Pancreas (tissue), 10 donors: ENCODE results near the gene RCOR1. TPM values are rescaled to one million over a fixed set of nuclear protein-coding genes. Genes with fewer than 3 reads are reported as not detected.

Experiments used
- ATAC-seq, 4 donors: fragments of 200-7000 bp; cut with Tn5 transposase; one replicate each; pipeline versions ENCODE4 v1.8.0 to v1.9.1; 2020; ENCODE audit warnings: mild to moderate bottlenecking in 4 of 4, moderate library complexity in 4 of 4
- DNase-seq, 6 donors: peaks; one replicate each; pipeline ENCODE4 v3.0.0-alpha.2; 2020
- FAIRE-seq: peaks from 2 replicates; lab custom pipeline; 2012; peaks lifted over from hg19 to GRCh38; lab: Jason Lieb, UNC
- H3K27ac ChIP-seq, 4 donors: fragments of 200-600 bp; sonication (generic); 1 replicate in 3 of 4; 2 replicates in 1 of 4; pipeline versions ENCODE4 v1.5.0 to v1.8.0; 2020
- H3K27me3 ChIP-seq, 4 donors: fragments of 200-600 bp; one replicate each; pipeline ENCODE4 v1.8.0; 2021
- H3K36me3 ChIP-seq, 3 donors: fragments of 200-600 bp; sonication (generic) in 1 of 3; one replicate each; pipeline versions ENCODE4 v1.5.0 to v1.8.0; 2020 to 2021
- H3K4me1 ChIP-seq, 3 donors: fragments of 200-600 bp; one replicate each; pipeline ENCODE4 v1.8.0; 2021
- H3K4me3 ChIP-seq, 4 donors: fragments of 200-600 bp; sonication (generic) in 2 of 4; one replicate each; pipeline versions ENCODE4 v1.5.0 to v1.8.0; 2020 to 2021
- H3K9me3 ChIP-seq, 4 donors: fragments of 200-600 bp; one replicate each; pipeline ENCODE4 v1.8.0; 2021
- CTCF ChIP-seq, 4 donors: fragments of 200-600 bp; sonication (generic) in 3 of 4; IDR thresholded peaks; one replicate each; pipeline versions ENCODE4 v1.5.0 to v1.8.0; 2021; ENCODE audit warnings: antibody characterized with exemption in 4 of 4
- WGBS, 2 donors: extraction: QIAGEN DNeasy Blood & Tissue Kit; methylation state at CpG; one replicate each; pipeline ENCODE4 v1.1.7; 2013; 5-methylcytosine and 5-hydroxymethylcytosine counted together
- intact Hi-C, 3 donors: fragments of 100-400 bp; cut with DNase I; formaldehyde crosslinking; loops; one replicate each; pipeline versions ENCODE4 v1.11.1 to v1.14.2; 2022
- polyA plus RNA-seq, 2 donors: library from polyadenylated mRNA; stranded (reverse); fragments of 200-250 nt; gene quantifications; one replicate each; pipeline ENCODE4 v1.2.3, GENCODE V29; 2013
- total RNA-seq, 6 donors: library from RNA; stranded (reverse); fragmentation: NEBNext Ultra II Directional in 4 of 6; extraction: Animal tissue kit (Norgen Biotek cat#: 25700) in 4 of 6; gene quantifications; one replicate each; pipeline versions ENCODE4 v1.2.1 to v1.2.4, GENCODE V29; 2021 to 2023
- donor health status: healthy with polysubstance abuse.
- donor health status: DM: no; HTN: no; CAD: no; lungs with moderate emphysema.
- donor health status: DM: no; HTN: no; CAD: no.
- donor health status: control.
- donor health status: control.
- donor health status: Bipolar disorder and iron deficiency.
- donor health status: DM: yes; HTN: yes; CAD: no.
- donor health status: DM: no; HTN: no; CAD: no.
- donor health status: DM: no; HTN: no; CAD: no.
- donor health status: DM: yes; HTN: yes; CAD: no.

Gene RCOR1
- total and polyA plus RNA-seq, 8 donors: 2.8 to 13.5 (median 6.8) TPM

GRCh38 chr14:102776761-102777710 lies 184.6 kb downstream of the RCOR1 start, which contains the start of gene TRAF3:
TSS of gene TRAF3 (plus strand) at chr14:102777449. CDS start at chr14:102870202, 92,753 bp downstream.
- no peaks in the 10 kb centered on the region for H3K27me3 ChIP-seq
- peak within 1 kb of the TSS; percentile 69 to 88 (median 74) for H3K4me3 ChIP-seq
- intact Hi-C loops: no loop called here
- TF ChIP-seq CTCF (IDR thresholded peaks at IDR 0.05): no peak
- peak within 1 kb of the TSS; percentile 26 to 79 (median 68) for H3K27ac ChIP-seq
- no peak for FAIRE-seq
- no peaks in the 10 kb centered on the region for H3K36me3 ChIP-seq
- peak; percentile 62 to 85 (median 66) for DNase-seq
- whole genome bisulfite sequencing, 2 donors: 17 to 36% methylated on average over 67 to 162 of the region's 163 CpGs
- H3K9me3 ChIP-seq: no peaks in the 10 kb centered on the region
- peak; percentile 64 to 78 (median 76) for ATAC-seq
- peaks cover 0 to 8% (median 0%) of the 10 kb centered on the region in 3 donors for H3K4me1 ChIP-seq

GRCh38 chr14:102777711-102778337 lies 185.4 kb downstream of the RCOR1 start:
- no peak for TF ChIP-seq CTCF (IDR thresholded peaks at IDR 0.05)
- Histone ChIP-seq H3K4me1 (peaks cover 0 to 8% (median 0%) of the 10 kb centered on the region in 3 donors), H3K9me3 (no peaks in the 10 kb centered on the region), H3K4me3 (peak overlapping the region; percentile 69 to 88 (median 74)), H3K27me3 (no peaks in the 10 kb centered on the region), H3K27ac (peak overlapping the region in 3 of 4 donors; percentile 62 to 79 (median 74)), H3K36me3 (no peaks in the 10 kb centered on the region)
- WGBS, 2 donors: 1% methylated on average over 84 to 98 of the region's 98 CpGs
- FAIRE-seq (no peak), ATAC-seq (peak; percentile 26 to 63 (median 44)), DNase-seq (peak in 4 of 6 donors; percentile 11 to 72 (median 37))
- intact Hi-C loops: no loop called here

GRCh38 chr14:102778338-102779083 lies 186.1 kb downstream of the RCOR1 start:
- no peak for DNase-seq
- Histone ChIP-seq H3K27me3 (no peaks in the 10 kb centered on the region), H3K36me3 (no peaks in the 10 kb centered on the region), H3K4me3 (peak overlapping the region; percentile 69 to 88 (median 74)), H3K27ac (peak overlapping the region in 3 of 4 donors; percentile 62 to 79 (median 74)), H3K9me3 (no peaks in the 10 kb centered on the region), H3K4me1 (peaks cover 0 to 8% (median 0%) of the 10 kb centered on the region in 3 donors)
- FAIRE-seq: no peak
- WGBS, 2 donors: 4 to 6% methylated on average over 29 of the region's 29 CpGs
- no peak for TF ChIP-seq CTCF (IDR thresholded peaks at IDR 0.05)
- intact Hi-C loops: no loop called here
- ATAC-seq: peak in 1 of 4 donors; percentile 1

GRCh38 chr14:102779084-102779462 lies 186.6 kb downstream of the RCOR1 start:
- no peak for ATAC-seq
- no peak for TF ChIP-seq CTCF (IDR thresholded peaks at IDR 0.05)
- H3K9me3 ChIP-seq: no peaks in the 10 kb centered on the region
- H3K4me1 ChIP-seq: peaks cover 0 to 8% (median 0%) of the 10 kb centered on the region in 3 donors
- no peak for FAIRE-seq
- intact Hi-C loops: no loop called here
- H3K27ac ChIP-seq: no peak overlapping the region
- H3K4me3 ChIP-seq: peak overlapping the region in 1 of 4 donors; percentile 88
- WGBS, 2 donors: 20 to 28% methylated on average over 4 of the region's 4 CpGs
- H3K36me3 ChIP-seq: no peaks in the 10 kb centered on the region
- H3K27me3 ChIP-seq: no peaks in the 10 kb centered on the region
- DNase-seq: no peak
